Thoracic aorta (tissue), 2 donors: Measurements from ENCODE around the gene SLC25A1. TPM values are rescaled to one million over a fixed set of nuclear protein-coding genes. Genes with fewer than 3 reads are reported as not detected.

ENCODE experiments used
- ATAC-seq: fragments of 150-250 bp; one replicate; pipeline ENCODE4 v1.8.0; 2017; ENCODE audit warnings: low read depth; ENCODE audit not compliant: insufficient number of reproducible peaks, low FRiP score
- DNase-seq: peaks from one replicate; pipeline ENCODE4 v3.0.0-alpha.2; 2020; ENCODE audit warnings: low spot score
- H3K27ac ChIP-seq, 2 donors: fragments of 200-600 bp; sonication (generic); 1 replicate in 1 of 2; 2 replicates in 1 of 2; pipeline ENCODE4 v1.5.1; 2016; ENCODE audit warnings: mild to moderate bottlenecking in 2 of 2, moderate library complexity in 2 of 2
- H3K27me3 ChIP-seq: fragments of 200-600 bp; sonication (generic); replicated peaks from 2 replicates; pipeline ENCODE4 v1.6.0; 2016; ENCODE audit warnings: mild to moderate bottlenecking; ENCODE audit not compliant: insufficient read depth
- H3K36me3 ChIP-seq: fragments of 200-600 bp; sonication (generic); one replicate; pipeline ENCODE4 v1.5.1; 2016
- H3K4me1 ChIP-seq, 2 donors: fragments of 200-600 bp; sonication (generic); 1 replicate in 1 of 2; 2 replicates in 1 of 2; pipeline versions ENCODE4 v1.5.1 to v1.6.0; 2016; ENCODE audit warnings: low read depth in 2 of 2, mild to moderate bottlenecking in 1 of 2; ENCODE audit not compliant: control insufficient read depth in 1 of 2
- H3K4me3 ChIP-seq: fragments of 200-600 bp; sonication (generic); 2 replicates; pipeline ENCODE4 v1.5.1; 2016; ENCODE audit warnings: mild to moderate bottlenecking
- H3K9me3 ChIP-seq: fragments of 200-600 bp; sonication (generic); 2 replicates; pipeline ENCODE4 v1.5.1; 2016
- CTCF ChIP-seq: fragments of 200-600 bp; sonication (generic); IDR thresholded peaks from one replicate; pipeline ENCODE4 v1.5.1; 2019; ENCODE audit warnings: antibody characterized with exemption
- total RNA-seq, 2 donors: library from RNA; depleted of rRNA; stranded (reverse); fragments of >200 nt; gene quantifications; one replicate each; pipeline versions ENCODE4 v1.1.0 to v1.2.3, GENCODE V29; 2016

The SLC25A1 gene
- total RNA-seq, 2 donors from 2014 or later, result 26.2 to 65.1 TPM

- peaks cover 4% of the 10 kb centered on the region for H3K9me3 ChIP-seq
- H3K36me3 ChIP-seq, result no peaks in the 10 kb centered on the region
- H3K4me3 ChIP-seq, result peak overlapping the region; percentile 64
- ATAC-seq (no peak), DNase-seq (no peak)
- peaks cover 16 to 45% of the 10 kb centered on the region in 2 donors for H3K4me1 ChIP-seq
- no peak overlapping the region for H3K27ac ChIP-seq
- no peak for TF ChIP-seq CTCF
- H3K27me3 ChIP-seq, result peaks cover 17% of the 10 kb centered on the region
These were observed 9.3 kb downstream of the SLC25A1 start for GRCh38 chr22:19169002-19169946.

GRCh38 chr22:19168088-19168890 is 10.2 kb downstream of the SLC25A1 start:
- H3K4me1 ChIP-seq, result peaks cover 13 to 35% of the 10 kb centered on the region in 2 donors
- H3K27me3 ChIP-seq, result peaks cover 17% of the 10 kb centered on the region
- no peak overlapping the region for H3K4me3 ChIP-seq
- no peak for DNase-seq
- TF ChIP-seq CTCF, result no peak
- peaks cover 5% of the 10 kb centered on the region for H3K9me3 ChIP-seq
- no peak for ATAC-seq
- no peaks in the 10 kb centered on the region for H3K36me3 ChIP-seq
- no peak overlapping the region for H3K27ac ChIP-seq

GRCh38 chr22:19167106-19167869 is 11.2 kb downstream of the SLC25A1 start:
- DNase-seq (no peak), ATAC-seq (no peak)
- Histone ChIP-seq H3K36me3 (no peaks in the 10 kb centered on the region), H3K9me3 (peaks cover 5% of the 10 kb centered on the region), H3K4me3 (no peak overlapping the region), H3K27ac (no peak overlapping the region), H3K4me1 (peaks cover 8 to 25% of the 10 kb centered on the region in 2 donors), H3K27me3 (peaks cover 17% of the 10 kb centered on the region)
- no peak for TF ChIP-seq CTCF

GRCh38 chr22:19166421-19166820 is 12.1 kb downstream of the SLC25A1 start:
- Histone ChIP-seq H3K4me3 (no peak overlapping the region), H3K27ac (no peak overlapping the region), H3K27me3 (peaks cover 17% of the 10 kb centered on the region), H3K4me1 (peaks cover 5 to 20% of the 10 kb centered on the region in 2 donors), H3K36me3 (no peaks in the 10 kb centered on the region), H3K9me3 (peaks cover 5% of the 10 kb centered on the region)
- no peak for TF ChIP-seq CTCF
- ATAC-seq, result no peak
- no peak for DNase-seq
